ENCODE measurements around the gene NT5DC1. TPM values are rescaled to one million over a fixed set of nuclear protein-coding genes. Genes with fewer than 3 reads are reported as not detected.

NT5DC1 gene
- polyA plus RNA-seq, 1 donor from 2014 or later: 1.3 TPM

DNA sequence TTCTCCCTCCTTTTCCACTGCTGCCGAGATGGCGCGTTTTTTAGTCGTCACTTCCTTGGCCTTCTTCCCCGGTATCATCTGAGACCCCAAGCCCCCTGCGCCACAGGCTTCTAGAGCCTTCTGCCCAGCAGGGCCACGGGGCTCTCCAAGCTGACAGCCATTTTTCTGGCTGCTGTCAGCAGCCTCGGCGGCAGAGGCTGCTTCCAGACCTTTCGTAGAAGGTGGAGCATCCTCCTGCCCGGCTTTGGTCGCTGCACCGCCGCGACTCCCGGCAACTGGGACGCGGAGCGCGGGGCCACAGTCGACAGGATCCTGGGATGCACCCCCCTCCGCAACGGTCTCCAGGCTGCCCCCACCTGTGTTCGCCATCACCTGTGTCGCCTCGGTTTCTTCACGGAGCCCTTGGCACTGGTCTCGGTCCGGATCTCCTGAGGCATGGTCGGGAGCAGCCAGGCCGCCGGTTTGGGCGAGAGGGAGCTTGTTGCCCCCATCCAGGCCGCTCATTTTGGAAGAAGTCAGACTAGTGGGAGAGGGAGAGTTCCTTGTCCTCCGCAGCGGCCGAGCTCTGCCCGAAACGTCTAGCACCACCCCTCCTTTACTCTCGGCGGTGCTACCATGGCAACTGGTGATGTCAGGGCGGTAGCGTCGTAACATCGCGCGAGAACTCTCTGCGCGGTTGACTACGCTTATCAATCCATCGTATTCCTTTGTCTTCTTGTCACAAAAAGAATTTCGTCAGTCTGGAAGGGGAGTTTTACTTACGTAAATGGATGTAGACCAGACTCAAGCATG, 153.0 kb downstream of the NT5DC1 start, which contains the start of gene TSPYL4:
Gene TSPYL4, minus strand, starts transcription at position 571 of the 792 bp plus-strand sequence. Its CDS starts 67 bp downstream, at position 504.
- H3K27me3 ChIP-seq (ENCODE audit: insufficient read depth, low read depth, low read length): no peaks in the 10 kb centered on the region
- no peaks in the 10 kb centered on the region for H3K9me2 ChIP-seq (ENCODE audit: insufficient read depth, low read length)
- H3K9ac ChIP-seq (ENCODE audit: low read length): peak within 1 kb of the TSS; percentile 100
- H3K9me3 ChIP-seq (ENCODE audit: low read length): no peaks in the 10 kb centered on the region
- TF ChIP-seq, protein P1, sequence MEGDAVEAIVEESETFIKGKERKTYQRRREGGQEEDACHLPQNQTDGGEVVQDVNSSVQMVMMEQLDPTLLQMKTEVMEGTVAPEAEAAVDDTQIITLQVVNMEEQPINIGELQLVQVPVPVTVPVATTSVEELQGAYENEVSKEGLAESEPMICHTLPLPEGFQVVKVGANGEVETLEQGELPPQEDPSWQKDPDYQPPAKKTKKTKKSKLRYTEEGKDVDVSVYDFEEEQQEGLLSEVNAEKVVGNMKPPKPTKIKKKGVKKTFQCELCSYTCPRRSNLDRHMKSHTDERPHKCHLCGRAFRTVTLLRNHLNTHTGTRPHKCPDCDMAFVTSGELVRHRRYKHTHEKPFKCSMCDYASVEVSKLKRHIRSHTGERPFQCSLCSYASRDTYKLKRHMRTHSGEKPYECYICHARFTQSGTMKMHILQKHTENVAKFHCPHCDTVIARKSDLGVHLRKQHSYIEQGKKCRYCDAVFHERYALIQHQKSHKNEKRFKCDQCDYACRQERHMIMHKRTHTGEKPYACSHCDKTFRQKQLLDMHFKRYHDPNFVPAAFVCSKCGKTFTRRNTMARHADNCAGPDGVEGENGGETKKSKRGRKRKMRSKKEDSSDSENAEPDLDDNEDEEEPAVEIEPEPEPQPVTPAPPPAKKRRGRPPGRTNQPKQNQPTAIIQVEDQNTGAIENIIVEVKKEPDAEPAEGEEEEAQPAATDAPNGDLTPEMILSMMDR (IDR thresholded peaks at IDR 0.05; ENCODE audit: poor library complexity, severe bottlenecking): no peak
- TF ChIP-seq EP300 (conservative IDR thresholded peaks at IDR 0.05; ENCODE audit: poor library complexity, severe bottlenecking): peak; percentile 74
- TF ChIP-seq, protein P2, sequence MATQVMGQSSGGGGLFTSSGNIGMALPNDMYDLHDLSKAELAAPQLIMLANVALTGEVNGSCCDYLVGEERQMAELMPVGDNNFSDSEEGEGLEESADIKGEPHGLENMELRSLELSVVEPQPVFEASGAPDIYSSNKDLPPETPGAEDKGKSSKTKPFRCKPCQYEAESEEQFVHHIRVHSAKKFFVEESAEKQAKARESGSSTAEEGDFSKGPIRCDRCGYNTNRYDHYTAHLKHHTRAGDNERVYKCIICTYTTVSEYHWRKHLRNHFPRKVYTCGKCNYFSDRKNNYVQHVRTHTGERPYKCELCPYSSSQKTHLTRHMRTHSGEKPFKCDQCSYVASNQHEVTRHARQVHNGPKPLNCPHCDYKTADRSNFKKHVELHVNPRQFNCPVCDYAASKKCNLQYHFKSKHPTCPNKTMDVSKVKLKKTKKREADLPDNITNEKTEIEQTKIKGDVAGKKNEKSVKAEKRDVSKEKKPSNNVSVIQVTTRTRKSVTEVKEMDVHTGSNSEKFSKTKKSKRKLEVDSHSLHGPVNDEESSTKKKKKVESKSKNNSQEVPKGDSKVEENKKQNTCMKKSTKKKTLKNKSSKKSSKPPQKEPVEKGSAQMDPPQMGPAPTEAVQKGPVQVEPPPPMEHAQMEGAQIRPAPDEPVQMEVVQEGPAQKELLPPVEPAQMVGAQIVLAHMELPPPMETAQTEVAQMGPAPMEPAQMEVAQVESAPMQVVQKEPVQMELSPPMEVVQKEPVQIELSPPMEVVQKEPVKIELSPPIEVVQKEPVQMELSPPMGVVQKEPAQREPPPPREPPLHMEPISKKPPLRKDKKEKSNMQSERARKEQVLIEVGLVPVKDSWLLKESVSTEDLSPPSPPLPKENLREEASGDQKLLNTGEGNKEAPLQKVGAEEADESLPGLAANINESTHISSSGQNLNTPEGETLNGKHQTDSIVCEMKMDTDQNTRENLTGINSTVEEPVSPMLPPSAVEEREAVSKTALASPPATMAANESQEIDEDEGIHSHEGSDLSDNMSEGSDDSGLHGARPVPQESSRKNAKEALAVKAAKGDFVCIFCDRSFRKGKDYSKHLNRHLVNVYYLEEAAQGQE (IDR thresholded peaks at IDR 0.05; ENCODE audit: borderline replicate concordance): peak; percentile 83
- TF ChIP-seq MXI1 (conservative IDR thresholded peaks at IDR 0.05; ENCODE audit: poor library complexity, severe bottlenecking): peak; percentile 70
- TF ChIP-seq EZH2 (IDR thresholded peaks at IDR 0.05; ENCODE audit: borderline replicate concordance, insufficient read depth, low read length, poor library complexity, severe bottlenecking): no peak
- TF ChIP-seq POLR2AphosphoS5 (IDR thresholded peaks at IDR 0.05): peak; percentile 99
- peak; percentile 26 for TF ChIP-seq RAD21 (conservative IDR thresholded peaks at IDR 0.05)
- peak; percentile 37 for TF ChIP-seq SMC3 (conservative IDR thresholded peaks at IDR 0.05; ENCODE audit: poor library complexity)
- no peak for TF ChIP-seq TAF1 (IDR thresholded peaks at IDR 0.05; ENCODE audit: low read depth)
- peak within 1 kb of the TSS; percentile 99 for H3K4me2 ChIP-seq (ENCODE audit: low read length)
- peak within 1 kb of the TSS; percentile 79 for H2AFZ ChIP-seq (ENCODE audit: low read depth, low read length)
- peaks cover 72% of the 10 kb centered on the region for H3K79me2 ChIP-seq (replicated peaks; ENCODE audit: insufficient read depth, low read length)
- peaks cover 13% of the 10 kb centered on the region for H4K20me1 ChIP-seq (ENCODE audit: insufficient read depth)
- peaks cover 4% of the 10 kb centered on the region for H3K36me3 ChIP-seq (ENCODE audit: insufficient read depth, low read length)
- H3K4me3 ChIP-seq (ENCODE audit: low read length): peak within 1 kb of the TSS; percentile 89
- peaks cover 3% of the 10 kb centered on the region for H3F3A ChIP-seq (ENCODE audit: insufficient read depth, low read length, poor library complexity, severe bottlenecking)
- peak within 1 kb of the TSS; percentile 99 for H3K27ac ChIP-seq (ENCODE audit: low read length)

DNA sequence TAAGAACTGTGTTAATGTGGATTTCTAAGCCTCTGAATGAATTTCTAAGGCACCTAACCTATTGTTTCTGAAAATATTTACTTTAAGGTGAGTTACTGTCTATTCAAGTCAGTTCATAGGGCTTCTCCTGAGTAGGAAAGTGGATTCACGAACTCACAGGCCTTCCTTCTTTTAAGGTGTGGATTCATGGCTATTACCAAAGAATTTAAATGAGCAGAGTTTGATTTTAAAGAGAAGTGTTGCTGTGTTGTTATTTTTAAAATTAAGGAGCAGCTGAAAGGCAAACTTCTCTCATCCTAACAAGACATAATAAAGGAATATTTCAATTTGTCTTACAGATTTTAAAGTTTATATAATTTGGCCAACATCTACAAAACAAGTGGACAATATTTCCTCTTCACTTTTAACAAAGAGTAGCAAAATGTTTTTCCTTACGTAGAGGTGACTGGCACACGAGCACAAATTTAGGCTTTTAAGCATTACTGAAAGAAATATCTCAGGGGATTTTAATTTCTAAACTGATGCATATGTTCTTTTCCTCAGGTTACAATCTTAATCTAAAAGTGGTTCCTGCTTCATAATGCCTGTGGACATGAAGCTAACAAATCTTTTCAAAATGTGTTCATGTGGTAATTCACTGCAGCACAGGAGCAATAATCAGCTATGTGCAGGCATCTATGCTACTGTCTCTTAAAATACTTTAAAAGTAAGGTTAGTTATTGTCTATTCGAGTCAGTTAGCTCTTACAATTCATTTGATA, 153.8 kb downstream of the NT5DC1 start:
- Histone ChIP-seq H3K27me3 (ENCODE audit: insufficient read depth, low read depth, low read length) (no peaks in the 10 kb centered on the region), H3K9me3 (ENCODE audit: low read length) (no peaks in the 10 kb centered on the region), H4K20me1 (ENCODE audit: insufficient read depth) (peaks cover 13% of the 10 kb centered on the region), H3K4me3 (ENCODE audit: low read length) (peak overlapping the region; percentile 89), H3K27ac (ENCODE audit: low read length) (peak overlapping the region; percentile 99), H2AFZ (ENCODE audit: low read depth, low read length) (peak overlapping the region; percentile 79), H3K9ac (ENCODE audit: low read length) (peak overlapping the region; percentile 100), H3K36me3 (ENCODE audit: insufficient read depth, low read length) (peaks cover 4% of the 10 kb centered on the region), H3F3A (ENCODE audit: insufficient read depth, low read length, poor library complexity, severe bottlenecking) (peaks cover 3% of the 10 kb centered on the region), H3K9me2 (ENCODE audit: insufficient read depth, low read length) (no peaks in the 10 kb centered on the region), H3K79me2 (replicated peaks; ENCODE audit: insufficient read depth, low read length) (peaks cover 67% of the 10 kb centered on the region), H3K4me2 (ENCODE audit: low read length) (peak overlapping the region; percentile 99)
- no peak for TF ChIP-seq SMC3 (conservative IDR thresholded peaks at IDR 0.05; ENCODE audit: poor library complexity)
- TF ChIP-seq, protein P2 (IDR thresholded peaks at IDR 0.05; ENCODE audit: borderline replicate concordance): peak; percentile 82
- no peak for TF ChIP-seq TAF1 (IDR thresholded peaks at IDR 0.05; ENCODE audit: low read depth)
- no peak for TF ChIP-seq RAD21 (conservative IDR thresholded peaks at IDR 0.05)
